Measurements from ENCODE around the gene HINT3.

Gene HINT3

DNA sequence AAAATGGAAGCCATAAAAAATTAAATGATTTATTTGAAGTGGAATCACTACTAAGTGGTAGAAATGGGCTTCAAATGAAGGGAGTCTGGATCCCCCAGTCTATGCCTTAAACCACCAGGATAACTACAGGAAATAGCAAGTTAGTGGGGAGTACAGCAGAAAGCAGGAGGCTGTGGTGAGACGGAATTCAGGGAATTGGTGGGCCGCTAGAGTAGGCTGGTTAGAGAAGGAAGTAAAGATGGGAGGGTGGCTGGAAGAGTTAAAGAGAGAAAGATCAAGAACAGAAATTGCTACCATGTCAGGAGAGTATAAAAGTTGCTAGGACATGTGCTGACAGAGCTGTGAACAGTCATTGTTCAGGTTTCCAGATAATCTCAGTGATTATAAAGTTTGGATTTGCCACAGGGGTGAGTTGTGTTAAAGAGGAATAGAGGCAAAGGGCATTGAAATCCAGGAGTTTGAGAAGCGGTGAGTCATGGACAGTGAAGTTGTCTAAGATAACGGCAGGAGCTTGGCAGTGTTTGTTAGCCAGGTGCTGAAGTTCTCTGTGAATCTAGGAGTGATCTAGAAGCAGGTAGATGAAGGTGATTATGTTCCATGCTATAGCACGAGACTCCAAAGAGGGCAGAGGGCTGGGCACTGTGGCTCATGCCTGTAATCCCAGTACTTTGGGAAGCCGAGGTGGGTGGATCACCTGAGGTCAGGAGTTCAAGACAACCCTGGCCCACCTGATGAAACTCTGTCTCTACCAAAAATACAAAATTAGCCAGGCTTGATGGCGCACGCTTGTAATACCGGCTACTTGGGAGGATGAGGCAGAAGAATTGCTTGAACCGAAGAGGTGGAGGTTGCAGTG lies 13.7 kb upstream of the HINT3 start:
- TF ChIP-seq, protein P1, sequence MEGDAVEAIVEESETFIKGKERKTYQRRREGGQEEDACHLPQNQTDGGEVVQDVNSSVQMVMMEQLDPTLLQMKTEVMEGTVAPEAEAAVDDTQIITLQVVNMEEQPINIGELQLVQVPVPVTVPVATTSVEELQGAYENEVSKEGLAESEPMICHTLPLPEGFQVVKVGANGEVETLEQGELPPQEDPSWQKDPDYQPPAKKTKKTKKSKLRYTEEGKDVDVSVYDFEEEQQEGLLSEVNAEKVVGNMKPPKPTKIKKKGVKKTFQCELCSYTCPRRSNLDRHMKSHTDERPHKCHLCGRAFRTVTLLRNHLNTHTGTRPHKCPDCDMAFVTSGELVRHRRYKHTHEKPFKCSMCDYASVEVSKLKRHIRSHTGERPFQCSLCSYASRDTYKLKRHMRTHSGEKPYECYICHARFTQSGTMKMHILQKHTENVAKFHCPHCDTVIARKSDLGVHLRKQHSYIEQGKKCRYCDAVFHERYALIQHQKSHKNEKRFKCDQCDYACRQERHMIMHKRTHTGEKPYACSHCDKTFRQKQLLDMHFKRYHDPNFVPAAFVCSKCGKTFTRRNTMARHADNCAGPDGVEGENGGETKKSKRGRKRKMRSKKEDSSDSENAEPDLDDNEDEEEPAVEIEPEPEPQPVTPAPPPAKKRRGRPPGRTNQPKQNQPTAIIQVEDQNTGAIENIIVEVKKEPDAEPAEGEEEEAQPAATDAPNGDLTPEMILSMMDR (IDR thresholded peaks at IDR 0.05): no peak
- no peak overlapping the region for H3K27ac ChIP-seq

GRCh38 chr6:125943528-125944433 lies 12.8 kb upstream of the HINT3 start:
- no peak overlapping the region for H3K27ac ChIP-seq
- TF ChIP-seq ZFX (IDR thresholded peaks at IDR 0.05; ENCODE audit: borderline replicate concordance): no peak
- TF ChIP-seq, protein P1 (IDR thresholded peaks at IDR 0.05): no peak

DNA sequence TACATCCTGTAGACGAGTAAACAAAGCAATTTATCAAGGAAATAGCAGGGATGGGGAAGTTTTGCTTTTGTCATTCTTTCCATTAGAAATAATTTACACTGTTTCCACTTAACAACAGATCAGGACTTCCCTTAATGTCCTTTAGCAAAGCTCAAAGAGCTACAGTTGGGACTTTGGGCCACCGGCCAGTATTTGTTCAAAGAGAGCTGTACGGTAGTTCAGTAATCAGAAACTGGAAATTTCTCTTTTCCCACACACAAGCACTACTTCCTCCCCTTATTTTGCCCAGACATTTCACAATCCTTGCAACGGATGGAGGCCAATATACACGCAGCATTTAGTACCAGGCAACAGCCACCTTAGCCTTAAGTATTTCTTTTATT lies 12.1 kb upstream of the HINT3 start:
- no peak overlapping the region for H3K27ac ChIP-seq
- no peak for TF ChIP-seq ZFX (IDR thresholded peaks at IDR 0.05; ENCODE audit: borderline replicate concordance)
- TF ChIP-seq, protein P1 (IDR thresholded peaks at IDR 0.05): no peak

- H3K27ac ChIP-seq: no peak overlapping the region
- no peak for TF ChIP-seq ZFX (IDR thresholded peaks at IDR 0.05; ENCODE audit: borderline replicate concordance)
- TF ChIP-seq, protein P1 (IDR thresholded peaks at IDR 0.05): no peak
These were observed 11.7 kb upstream of the HINT3 start for GRCh38 chr6:125944896-125945295.

GRCh38 chr6:125945378-125946141 lies 11.0 kb upstream of the HINT3 start:
- no peak for TF ChIP-seq ZFX (IDR thresholded peaks at IDR 0.05; ENCODE audit: borderline replicate concordance)
- TF ChIP-seq, protein P1 (IDR thresholded peaks at IDR 0.05): no peak
- H3K27ac ChIP-seq: no peak overlapping the region

- no peak overlapping the region for H3K27ac ChIP-seq
- no peak for TF ChIP-seq ZFX (IDR thresholded peaks at IDR 0.05; ENCODE audit: borderline replicate concordance)
- TF ChIP-seq, protein P1 (IDR thresholded peaks at IDR 0.05): no peak
These were observed 9.0 kb upstream of the HINT3 start for GRCh38 chr6:125947615-125948014.
